DND-41 (cell line): ENCODE results near the gene RBFA.

Source experiments
- ATAC-seq: fragments of 200-7000 bp; cut with Tn5 transposase; 3 replicates; pipeline ENCODE4 v1.9.1; 2021; ENCODE audit warnings: low read depth; ENCODE audit not compliant: insufficient read depth
- DNase-seq: peaks from one replicate; pipeline ENCODE4 v3.0.0-alpha.2; 2020
- H2AFZ ChIP-seq: 2 replicates; pipeline ENCODE4 v1.6.0; 2012; ENCODE audit warnings: low read depth, low read length
- H3K27ac ChIP-seq: 2 replicates; pipeline ENCODE4 v1.5.1; 2012; ENCODE audit warnings: low read length, inconsistent platforms
- H3K27me3 ChIP-seq: fragments of 200-600 bp; sonication (generic); 2 replicates; pipeline ENCODE4 v1.6.0; 2012; ENCODE audit warnings: low read length, mild to moderate bottlenecking, inconsistent platforms; ENCODE audit not compliant: insufficient read depth, poor library complexity
- H3K36me3 ChIP-seq: 2 replicates; pipeline ENCODE4 v1.5.1; 2012; ENCODE audit warnings: low read length, inconsistent platforms; ENCODE audit not compliant: insufficient read depth
- H3K4me1 ChIP-seq: 2 replicates; pipeline ENCODE4 v1.5.1; 2012; ENCODE audit warnings: mild to moderate bottlenecking, low read length; ENCODE audit not compliant: insufficient read depth
- H3K4me2 ChIP-seq: 2 replicates; pipeline ENCODE4 v1.6.0; 2012; ENCODE audit warnings: mild to moderate bottlenecking, moderate library complexity, low read length, inconsistent platforms; ENCODE audit not compliant: insufficient read depth
- H3K4me3 ChIP-seq, 2 experiments: fragments of 200-600 bp in 1 of 2; shearing (Covaris generic) in 1 of 2; 2 replicates each; pipeline ENCODE4 v1.5.1; 2012 to 2016; ENCODE audit warnings: inconsistent platforms in 2 of 2, low read length in 2 of 2, mild to moderate bottlenecking in 2 of 2, low read depth in 1 of 2, moderate library complexity in 1 of 2
- H3K79me2 ChIP-seq: 2 replicates; pipeline ENCODE4 v1.6.0; 2012; ENCODE audit warnings: low read length, inconsistent platforms; ENCODE audit not compliant: insufficient read depth
- H3K9ac ChIP-seq: 2 replicates; pipeline ENCODE4 v1.6.0; 2012; ENCODE audit warnings: low read depth, mild to moderate bottlenecking, inconsistent platforms, low read length, moderate library complexity
- H3K9me3 ChIP-seq: 2 replicates; pipeline ENCODE4 v1.5.1; 2012; ENCODE audit warnings: low read length, moderate library complexity, mild to moderate bottlenecking, inconsistent platforms; ENCODE audit not compliant: insufficient read depth, severe bottlenecking
- H4K20me1 ChIP-seq: 2 replicates; pipeline ENCODE4 v1.6.0; 2012; ENCODE audit warnings: low read length; ENCODE audit not compliant: insufficient read depth
- EZH2 ChIP-seq: IDR thresholded peaks from 3 replicates; pipeline ENCODE4 v1.6.1; 2012; ENCODE audit warnings: borderline replicate concordance, low read depth, mild to moderate bottlenecking, moderate library complexity, low read length, inconsistent platforms; ENCODE audit not compliant: severe bottlenecking
- TF ChIP-seq, protein P1 (sequence below): IDR thresholded peaks from 2 replicates; pipeline ENCODE4 v1.5.1; 2012; ENCODE audit warnings: borderline replicate concordance, low read length, moderate library complexity, mild to moderate bottlenecking; ENCODE audit not compliant: poor library complexity, severe bottlenecking; ENCODE audit errors: extremely low read depth

The RBFA gene

DNA sequence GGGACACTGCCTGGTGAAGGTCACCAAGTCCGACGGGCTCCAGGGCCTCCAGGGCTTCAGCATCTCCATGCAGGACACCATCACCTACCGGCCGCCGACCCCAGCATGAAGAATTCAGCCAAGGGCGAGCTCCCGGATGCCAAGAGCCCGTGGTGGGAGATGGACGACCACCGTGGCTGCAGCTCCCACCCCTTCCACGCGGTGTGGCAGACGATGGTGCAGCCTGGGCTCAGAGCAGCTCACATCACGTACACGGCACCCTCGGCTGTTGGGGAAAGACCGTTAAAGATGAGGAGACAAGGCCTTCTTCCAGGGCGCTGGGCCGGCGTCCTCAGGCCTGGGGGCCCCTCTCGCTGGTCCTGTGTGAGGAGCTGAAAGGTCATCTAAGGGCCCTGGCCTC, 43.6 kb downstream of the RBFA start:
- Histone ChIP-seq H3K4me2 (no peak overlapping the region), H2AFZ (no peak overlapping the region), H3K4me1 (no peaks in the 10 kb centered on the region), H3K9ac (no peak overlapping the region), H3K36me3 (no peaks in the 10 kb centered on the region), H3K9me3 (no peaks in the 10 kb centered on the region), H3K27me3 (no peaks in the 10 kb centered on the region), H4K20me1 (no peaks in the 10 kb centered on the region), H3K79me2 (no peaks in the 10 kb centered on the region), H3K27ac (no peak overlapping the region), H3K4me3 (no peak overlapping the region)
- DNase-seq (no peak), ATAC-seq (no peak)
- no peak for TF ChIP-seq EZH2
- TF ChIP-seq, protein P1, sequence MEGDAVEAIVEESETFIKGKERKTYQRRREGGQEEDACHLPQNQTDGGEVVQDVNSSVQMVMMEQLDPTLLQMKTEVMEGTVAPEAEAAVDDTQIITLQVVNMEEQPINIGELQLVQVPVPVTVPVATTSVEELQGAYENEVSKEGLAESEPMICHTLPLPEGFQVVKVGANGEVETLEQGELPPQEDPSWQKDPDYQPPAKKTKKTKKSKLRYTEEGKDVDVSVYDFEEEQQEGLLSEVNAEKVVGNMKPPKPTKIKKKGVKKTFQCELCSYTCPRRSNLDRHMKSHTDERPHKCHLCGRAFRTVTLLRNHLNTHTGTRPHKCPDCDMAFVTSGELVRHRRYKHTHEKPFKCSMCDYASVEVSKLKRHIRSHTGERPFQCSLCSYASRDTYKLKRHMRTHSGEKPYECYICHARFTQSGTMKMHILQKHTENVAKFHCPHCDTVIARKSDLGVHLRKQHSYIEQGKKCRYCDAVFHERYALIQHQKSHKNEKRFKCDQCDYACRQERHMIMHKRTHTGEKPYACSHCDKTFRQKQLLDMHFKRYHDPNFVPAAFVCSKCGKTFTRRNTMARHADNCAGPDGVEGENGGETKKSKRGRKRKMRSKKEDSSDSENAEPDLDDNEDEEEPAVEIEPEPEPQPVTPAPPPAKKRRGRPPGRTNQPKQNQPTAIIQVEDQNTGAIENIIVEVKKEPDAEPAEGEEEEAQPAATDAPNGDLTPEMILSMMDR: no peak
